Measurements from ENCODE around the gene OR1S2. TPM values are rescaled to one million over a fixed set of nuclear protein-coding genes. Genes with fewer than 3 reads are reported as not detected.

Gene OR1S2
- total RNA-seq, 1 donor from 2014 or later, result not detected

DNA sequence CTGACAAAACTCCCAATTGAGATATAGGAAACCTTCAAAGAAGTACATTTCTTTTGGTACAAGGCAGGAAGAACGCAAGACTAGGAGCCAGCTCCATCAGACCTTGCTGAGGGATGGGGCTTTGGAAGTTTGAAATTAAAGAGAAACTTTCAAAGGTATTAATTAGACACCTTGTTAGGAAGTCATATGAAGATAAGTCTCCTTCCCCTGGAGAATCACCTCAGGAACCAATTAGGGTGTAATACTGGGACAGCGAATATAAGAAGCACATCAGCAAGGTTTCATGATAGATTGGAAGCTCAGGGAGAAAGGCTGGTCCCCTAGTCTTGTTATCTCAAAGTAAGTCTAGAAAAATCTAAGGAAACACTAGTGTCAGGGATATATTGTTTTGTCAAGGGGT lies 15.2 kb downstream of the OR1S2 start, which contains the start of gene OR9Q2:
Gene OR9Q2, plus strand, starts transcription at position 301 of the 400 bp plus-strand sequence. CDS start 1,421 bp downstream, outside the sequence.
- TF ChIP-seq EZH2phosphoT487 (IDR thresholded peaks at IDR 0.05), result no peak
- TF ChIP-seq EZH2 (IDR thresholded peaks at IDR 0.05), result no peak
- TF ChIP-seq, protein P1, sequence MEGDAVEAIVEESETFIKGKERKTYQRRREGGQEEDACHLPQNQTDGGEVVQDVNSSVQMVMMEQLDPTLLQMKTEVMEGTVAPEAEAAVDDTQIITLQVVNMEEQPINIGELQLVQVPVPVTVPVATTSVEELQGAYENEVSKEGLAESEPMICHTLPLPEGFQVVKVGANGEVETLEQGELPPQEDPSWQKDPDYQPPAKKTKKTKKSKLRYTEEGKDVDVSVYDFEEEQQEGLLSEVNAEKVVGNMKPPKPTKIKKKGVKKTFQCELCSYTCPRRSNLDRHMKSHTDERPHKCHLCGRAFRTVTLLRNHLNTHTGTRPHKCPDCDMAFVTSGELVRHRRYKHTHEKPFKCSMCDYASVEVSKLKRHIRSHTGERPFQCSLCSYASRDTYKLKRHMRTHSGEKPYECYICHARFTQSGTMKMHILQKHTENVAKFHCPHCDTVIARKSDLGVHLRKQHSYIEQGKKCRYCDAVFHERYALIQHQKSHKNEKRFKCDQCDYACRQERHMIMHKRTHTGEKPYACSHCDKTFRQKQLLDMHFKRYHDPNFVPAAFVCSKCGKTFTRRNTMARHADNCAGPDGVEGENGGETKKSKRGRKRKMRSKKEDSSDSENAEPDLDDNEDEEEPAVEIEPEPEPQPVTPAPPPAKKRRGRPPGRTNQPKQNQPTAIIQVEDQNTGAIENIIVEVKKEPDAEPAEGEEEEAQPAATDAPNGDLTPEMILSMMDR (IDR thresholded peaks at IDR 0.05), result no peak
- no peaks in the 10 kb centered on the region for H3K27me3 ChIP-seq
- H2AFZ ChIP-seq (replicated peaks), result no peak within 1 kb of the TSS

DNA sequence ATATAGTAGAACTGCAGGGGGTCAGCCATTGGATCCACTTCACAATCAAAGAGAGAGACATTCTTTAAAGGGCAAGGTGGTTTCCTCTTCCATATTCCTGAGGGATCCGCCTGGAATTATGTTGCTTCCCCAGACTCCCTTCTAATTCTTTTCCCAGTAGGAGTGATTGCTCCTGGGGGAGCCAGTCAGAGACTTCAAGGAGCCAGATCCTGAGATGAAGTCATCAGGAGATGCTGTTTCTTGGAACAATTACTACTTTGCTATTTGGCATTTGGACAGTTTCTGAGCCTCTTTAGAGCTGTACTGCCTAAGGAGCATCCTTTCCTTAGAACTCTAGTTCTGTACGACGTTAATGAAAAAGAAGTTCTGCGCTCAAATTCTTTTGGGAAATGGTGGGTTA lies 17.0 kb downstream of the OR1S2 start:
- no peaks in the 10 kb centered on the region for H3K27me3 ChIP-seq
- Mint-ChIP-seq H3K4me3 (no peak overlapping the region), H3K36me3 (no peaks in the 10 kb centered on the region), H3K27ac (no peak overlapping the region), H3K4me1 (no peaks in the 10 kb centered on the region), H3K27me3 (ENCODE audit: insufficient read depth, low read depth) (peaks cover 2% of the 10 kb centered on the region), H3K9me3 (no peaks in the 10 kb centered on the region)
- H2AFZ ChIP-seq (replicated peaks), result no peak overlapping the region
- TF ChIP-seq EZH2phosphoT487 (IDR thresholded peaks at IDR 0.05) (no peak), EZH2 (IDR thresholded peaks at IDR 0.05) (no peak)
- TF ChIP-seq, protein P1 (IDR thresholded peaks at IDR 0.05), result no peak
- no peak overlapping the region for H3K4me3 ChIP-seq
- no peaks in the 10 kb centered on the region for H4K20me1 ChIP-seq (ENCODE audit: low read depth)
- no peaks in the 10 kb centered on the region for H3K4me1 ChIP-seq
- H3K9me3 ChIP-seq (ENCODE audit: low read depth), result no peaks in the 10 kb centered on the region
- H3K9ac ChIP-seq, result no peak overlapping the region
- H3K4me2 ChIP-seq, result no peak overlapping the region
- H3K79me2 ChIP-seq (ENCODE audit: low read depth), result no peaks in the 10 kb centered on the region
- no peaks in the 10 kb centered on the region for H3K36me3 ChIP-seq
- H3F3A ChIP-seq (ENCODE audit: low read depth), result no peaks in the 10 kb centered on the region
- H3K27ac ChIP-seq, result no peak overlapping the region
- DNase-seq (ENCODE audit: low spot score), result no peak

More for the DNA sequence above, 15.2 kb downstream of the OR1S2 start, which contains the start of gene OR9Q2:
- DNase-seq (ENCODE audit: low spot score), result no peak
- H3K9ac ChIP-seq, result no peak within 1 kb of the TSS
- no peaks in the 10 kb centered on the region for H3K4me1 ChIP-seq
- H3K79me2 ChIP-seq (ENCODE audit: low read depth), result no peaks in the 10 kb centered on the region
- no peaks in the 10 kb centered on the region for H3K4me1 Mint-ChIP-seq
- H3K4me3 ChIP-seq, result no peak within 1 kb of the TSS
- no peaks in the 10 kb centered on the region for H4K20me1 ChIP-seq (ENCODE audit: low read depth)
- peaks cover 2% of the 10 kb centered on the region for H3K27me3 Mint-ChIP-seq (ENCODE audit: insufficient read depth, low read depth)
- H3K4me2 ChIP-seq, result no peak within 1 kb of the TSS
- H3F3A ChIP-seq (ENCODE audit: low read depth), result no peaks in the 10 kb centered on the region
- H3K36me3 ChIP-seq, result no peaks in the 10 kb centered on the region
- no peak within 1 kb of the TSS for H3K27ac ChIP-seq
- no peak within 1 kb of the TSS for H3K27ac Mint-ChIP-seq
- no peaks in the 10 kb centered on the region for H3K9me3 Mint-ChIP-seq
- H3K9me3 ChIP-seq (ENCODE audit: low read depth), result no peaks in the 10 kb centered on the region
- no peak within 1 kb of the TSS for H3K4me3 Mint-ChIP-seq
- H3K36me3 Mint-ChIP-seq, result no peaks in the 10 kb centered on the region

DNA sequence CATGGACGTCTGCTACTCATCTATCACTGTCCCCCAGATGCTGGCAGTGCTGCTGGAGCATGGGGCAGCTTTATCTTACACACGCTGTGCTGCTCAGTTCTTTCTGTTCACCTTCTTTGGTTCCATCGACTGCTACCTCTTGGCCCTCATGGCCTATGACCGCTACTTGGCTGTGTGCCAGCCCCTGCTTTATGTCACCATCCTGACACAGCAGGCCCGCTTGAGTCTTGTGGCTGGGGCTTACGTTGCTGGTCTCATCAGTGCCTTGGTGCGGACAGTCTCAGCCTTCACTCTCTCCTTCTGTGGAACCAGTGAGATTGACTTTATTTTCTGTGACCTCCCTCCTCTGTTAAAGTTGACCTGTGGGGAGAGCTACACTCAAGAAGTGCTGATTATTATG lies 24.3 kb downstream of the OR1S2 start:
- no peaks in the 10 kb centered on the region for H4K20me1 ChIP-seq (ENCODE audit: low read depth)
- H3K9ac ChIP-seq, result no peak overlapping the region

More for the DNA sequence above, 24.3 kb downstream of the OR1S2 start:
- H3K9me3 Mint-ChIP-seq, result no peaks in the 10 kb centered on the region
- Histone ChIP-seq H3K36me3 (no peaks in the 10 kb centered on the region), H3K9me3 (ENCODE audit: low read depth) (no peaks in the 10 kb centered on the region), H2AFZ (replicated peaks) (no peak overlapping the region), H3K4me1 (no peaks in the 10 kb centered on the region), H3K27me3 (no peaks in the 10 kb centered on the region), H3K27ac (no peak overlapping the region), H3F3A (ENCODE audit: low read depth) (no peaks in the 10 kb centered on the region), H3K79me2 (ENCODE audit: low read depth) (no peaks in the 10 kb centered on the region), H3K4me2 (no peak overlapping the region), H3K4me3 (no peak overlapping the region)
- no peaks in the 10 kb centered on the region for H3K4me1 Mint-ChIP-seq
- no peaks in the 10 kb centered on the region for H3K27me3 Mint-ChIP-seq (ENCODE audit: insufficient read depth, low read depth)
- no peak for DNase-seq (ENCODE audit: low spot score)
- no peak for TF ChIP-seq EZH2 (IDR thresholded peaks at IDR 0.05)
- TF ChIP-seq, protein P1 (IDR thresholded peaks at IDR 0.05), result no peak
- no peak for TF ChIP-seq EZH2phosphoT487 (IDR thresholded peaks at IDR 0.05)
- no peaks in the 10 kb centered on the region for H3K36me3 Mint-ChIP-seq
- H3K4me3 Mint-ChIP-seq, result no peak overlapping the region
- no peak overlapping the region for H3K27ac Mint-ChIP-seq

Data from neural progenitor cell (in vitro differentiated cells).